Measurements from ENCODE around the gene TRIM67. TPM values are rescaled to one million over a fixed set of nuclear protein-coding genes. Genes with fewer than 3 reads are reported as not detected.

TRIM67 gene
- total RNA-seq, 1 experiment from 2014 or later = not detected

GRCh38 chr1:231162970-231163829 lies 1.3 kb downstream of the TRIM67 start:
- Histone ChIP-seq H3K4me1 (ENCODE audit: insufficient read depth, low read length) (no peaks in the 10 kb centered on the region), H3K9me3 (ENCODE audit: low read length) (no peaks in the 10 kb centered on the region), H4K20me1 (ENCODE audit: low read length) (no peaks in the 10 kb centered on the region), H3K79me2 (ENCODE audit: low read length) (no peaks in the 10 kb centered on the region), H3K27ac (ENCODE audit: low read length) (no peak overlapping the region), H3K4me2 (ENCODE audit: low read length) (no peak overlapping the region), H3K9me2 (replicated peaks; ENCODE audit: low read length) (no peaks in the 10 kb centered on the region), H3K9ac (ENCODE audit: low read length) (no peak overlapping the region), H3K36me3 (ENCODE audit: low read depth, low read length) (no peaks in the 10 kb centered on the region), H2AFZ (ENCODE audit: low read length) (no peak overlapping the region), H3K4me3 (ENCODE audit: low read length) (no peak overlapping the region), H3K27me3 (ENCODE audit: low read length) (peaks cover 57% of the 10 kb centered on the region), H3F3A (ENCODE audit: low read length, unreplicated experiment) (no peaks in the 10 kb centered on the region)
- ChIA-PET CTCF (no interaction called here), POLR2A (ENCODE audit: unreplicated experiment) (no interaction called here)
- ATAC-seq (no peak), DNase-seq (no peak)
- TF ChIP-seq EZH2 (IDR thresholded peaks at IDR 0.05; ENCODE audit: low read length, unreplicated experiment) (no peak), CTCF (conservative IDR thresholded peaks at IDR 0.05; ENCODE audit: low read depth, low read length) (no peak), EZH2phosphoT487 (IDR thresholded peaks at IDR 0.05; ENCODE audit: borderline replicate concordance, low read length) (no peak)
- no TSS peak for BruUV-seq (replicated peaks)
- intact Hi-C loops (cut with micrococcal nuclease) = no loop called here

GRCh38 chr1:231163830-231164427 lies 2.1 kb downstream of the TRIM67 start:
- TF ChIP-seq CTCF (conservative IDR thresholded peaks at IDR 0.05; ENCODE audit: low read depth, low read length) = no peak
- TF ChIP-seq EZH2 (IDR thresholded peaks at IDR 0.05; ENCODE audit: low read length, unreplicated experiment) = no peak
- TF ChIP-seq EZH2phosphoT487 (IDR thresholded peaks at IDR 0.05; ENCODE audit: borderline replicate concordance, low read length) = no peak
- peaks cover 53% of the 10 kb centered on the region for H3K27me3 ChIP-seq (ENCODE audit: low read length)
- H3K4me3 ChIP-seq (ENCODE audit: low read length) = no peak overlapping the region
- DNase-seq = no peak
- POLR2A ChIA-PET (ENCODE audit: unreplicated experiment) = no interaction called here
- BruUV-seq (replicated peaks) = no TSS peak
- ATAC-seq = no peak
- H3K27ac ChIP-seq (ENCODE audit: low read length) = no peak overlapping the region
- H4K20me1 ChIP-seq (ENCODE audit: low read length) = no peaks in the 10 kb centered on the region
- no peak overlapping the region for H3K9ac ChIP-seq (ENCODE audit: low read length)
- H3K79me2 ChIP-seq (ENCODE audit: low read length) = no peaks in the 10 kb centered on the region
- no peaks in the 10 kb centered on the region for H3K36me3 ChIP-seq (ENCODE audit: low read depth, low read length)
- H3K4me2 ChIP-seq (ENCODE audit: low read length) = no peak overlapping the region
- no peaks in the 10 kb centered on the region for H3F3A ChIP-seq (ENCODE audit: low read length, unreplicated experiment)
- intact Hi-C loops (cut with micrococcal nuclease) = no loop called here
- H3K4me1 ChIP-seq (ENCODE audit: insufficient read depth, low read length) = no peaks in the 10 kb centered on the region
- no peak overlapping the region for H2AFZ ChIP-seq (ENCODE audit: low read length)
- CTCF ChIA-PET = no interaction called here
- H3K9me3 ChIP-seq (ENCODE audit: low read length) = no peaks in the 10 kb centered on the region
- H3K9me2 ChIP-seq (replicated peaks; ENCODE audit: low read length) = no peaks in the 10 kb centered on the region

- Histone ChIP-seq H3F3A (ENCODE audit: low read length, unreplicated experiment) (no peaks in the 10 kb centered on the region), H3K9me3 (ENCODE audit: low read length) (no peaks in the 10 kb centered on the region), H3K36me3 (ENCODE audit: low read depth, low read length) (no peaks in the 10 kb centered on the region), H2AFZ (ENCODE audit: low read length) (no peak overlapping the region), H3K79me2 (ENCODE audit: low read length) (no peaks in the 10 kb centered on the region), H4K20me1 (ENCODE audit: low read length) (no peaks in the 10 kb centered on the region), H3K27ac (ENCODE audit: low read length) (no peak overlapping the region), H3K4me3 (ENCODE audit: low read length) (no peak overlapping the region), H3K4me1 (ENCODE audit: insufficient read depth, low read length) (no peaks in the 10 kb centered on the region), H3K9ac (ENCODE audit: low read length) (no peak overlapping the region), H3K9me2 (replicated peaks; ENCODE audit: low read length) (no peaks in the 10 kb centered on the region), H3K27me3 (ENCODE audit: low read length) (peaks cover 38% of the 10 kb centered on the region), H3K4me2 (ENCODE audit: low read length) (no peak overlapping the region)
- DNase-seq (peak; percentile 12), ATAC-seq (no peak)
- BruUV-seq (replicated peaks) = no TSS peak
- CTCF ChIA-PET = no interaction called here
- intact Hi-C loops (cut with micrococcal nuclease) = no loop called here
- POLR2A ChIA-PET (ENCODE audit: unreplicated experiment) = no interaction called here
- TF ChIP-seq CTCF (conservative IDR thresholded peaks at IDR 0.05; ENCODE audit: low read depth, low read length) (no peak), EZH2phosphoT487 (IDR thresholded peaks at IDR 0.05; ENCODE audit: borderline replicate concordance, low read length) (no peak), EZH2 (IDR thresholded peaks at IDR 0.05; ENCODE audit: low read length, unreplicated experiment) (no peak)
Measured at GRCh38 chr1:231165371-231165770, 3.5 kb downstream of the TRIM67 start.
